Activated T-cell treated with anti-CD3 and anti-CD28 coated beads, Interleukin-2, amount 50 U/mL, for 1 hour (primary cell): ENCODE data around the gene WDR83.
"Not testable (repeated sequence)": the region's sequence is repeated elsewhere in the genome, so short reads cannot be mapped to it uniquely, and the experiment has no call there.

Source experiments
- DNase-seq: peaks from one replicate; pipeline ENCODE4 v3.0.0-alpha.2; 2020

The WDR83 gene, protein sequence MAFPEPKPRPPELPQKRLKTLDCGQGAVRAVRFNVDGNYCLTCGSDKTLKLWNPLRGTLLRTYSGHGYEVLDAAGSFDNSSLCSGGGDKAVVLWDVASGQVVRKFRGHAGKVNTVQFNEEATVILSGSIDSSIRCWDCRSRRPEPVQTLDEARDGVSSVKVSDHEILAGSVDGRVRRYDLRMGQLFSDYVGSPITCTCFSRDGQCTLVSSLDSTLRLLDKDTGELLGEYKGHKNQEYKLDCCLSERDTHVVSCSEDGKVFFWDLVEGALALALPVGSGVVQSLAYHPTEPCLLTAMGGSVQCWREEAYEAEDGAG

DNA sequence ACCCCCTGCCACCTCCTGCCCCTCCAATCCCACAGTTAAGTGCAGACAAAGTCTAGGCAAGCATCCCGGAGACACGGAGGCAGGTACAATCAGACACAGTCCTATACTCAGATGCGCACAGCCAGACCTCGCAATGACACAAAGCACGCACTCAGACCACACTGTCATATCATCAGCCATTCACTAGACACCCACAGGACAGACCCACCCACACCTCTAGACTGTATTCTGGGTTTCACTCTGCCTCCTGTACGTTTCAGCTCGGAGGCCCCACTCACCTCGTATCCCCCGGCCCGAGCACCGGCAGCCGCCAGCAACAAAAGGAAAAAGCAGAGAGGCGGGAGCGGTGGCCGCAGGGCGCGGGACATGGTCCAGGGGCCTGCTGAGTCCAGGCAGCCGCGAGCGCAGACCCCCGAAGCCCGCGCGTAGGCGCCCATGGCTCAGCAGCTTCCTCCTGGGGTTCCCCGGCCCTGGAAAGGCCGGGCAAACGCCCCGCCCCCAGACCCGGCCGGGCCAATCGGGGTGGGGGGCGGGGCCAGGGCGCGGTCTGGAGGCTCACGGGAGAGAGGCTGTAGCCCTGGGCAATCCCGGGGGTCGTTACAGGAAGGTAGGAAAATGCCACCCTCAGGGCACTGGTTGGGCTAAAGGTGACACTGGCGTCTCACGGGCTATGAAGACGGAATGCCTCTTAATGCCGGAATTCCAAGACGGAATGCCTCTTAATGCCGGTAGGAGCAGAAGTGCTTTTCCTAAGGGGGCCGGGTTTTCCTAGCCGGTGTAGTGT lies at the start of gene WDR83, which contains the start of gene MAN2B1:
WDR83 (plus strand) TSS at position 543 of the 784 bp plus-strand sequence. CDS start 2,984 bp downstream, outside the sequence.
MAN2B1 (minus strand) TSS at position 478 of the 784 bp plus-strand sequence; CDS start at position 437, 41 bp downstream.
- peak; percentile 82 for DNase-seq

DNA sequence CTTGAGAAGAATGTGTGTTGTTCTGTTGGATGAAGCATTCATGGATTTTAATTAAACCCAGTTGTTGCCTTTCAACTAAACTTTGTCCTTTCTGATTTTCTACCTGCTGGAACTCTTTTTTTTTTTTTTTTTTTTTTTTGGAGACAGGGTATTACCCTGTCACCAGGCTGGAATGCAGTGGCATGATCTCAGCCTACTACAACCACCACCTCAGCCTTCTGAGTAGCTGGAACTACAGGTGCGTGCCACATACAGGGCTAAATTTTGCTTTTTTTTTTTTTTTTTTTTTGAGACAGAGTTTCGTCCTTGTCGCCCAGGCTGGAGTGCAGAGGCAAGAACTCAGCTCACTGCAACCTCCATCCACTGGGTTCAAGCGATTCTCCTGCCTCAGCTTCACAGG lies 49.0 kb upstream of the WDR83 start:
- no peak for DNase-seq

DNA sequence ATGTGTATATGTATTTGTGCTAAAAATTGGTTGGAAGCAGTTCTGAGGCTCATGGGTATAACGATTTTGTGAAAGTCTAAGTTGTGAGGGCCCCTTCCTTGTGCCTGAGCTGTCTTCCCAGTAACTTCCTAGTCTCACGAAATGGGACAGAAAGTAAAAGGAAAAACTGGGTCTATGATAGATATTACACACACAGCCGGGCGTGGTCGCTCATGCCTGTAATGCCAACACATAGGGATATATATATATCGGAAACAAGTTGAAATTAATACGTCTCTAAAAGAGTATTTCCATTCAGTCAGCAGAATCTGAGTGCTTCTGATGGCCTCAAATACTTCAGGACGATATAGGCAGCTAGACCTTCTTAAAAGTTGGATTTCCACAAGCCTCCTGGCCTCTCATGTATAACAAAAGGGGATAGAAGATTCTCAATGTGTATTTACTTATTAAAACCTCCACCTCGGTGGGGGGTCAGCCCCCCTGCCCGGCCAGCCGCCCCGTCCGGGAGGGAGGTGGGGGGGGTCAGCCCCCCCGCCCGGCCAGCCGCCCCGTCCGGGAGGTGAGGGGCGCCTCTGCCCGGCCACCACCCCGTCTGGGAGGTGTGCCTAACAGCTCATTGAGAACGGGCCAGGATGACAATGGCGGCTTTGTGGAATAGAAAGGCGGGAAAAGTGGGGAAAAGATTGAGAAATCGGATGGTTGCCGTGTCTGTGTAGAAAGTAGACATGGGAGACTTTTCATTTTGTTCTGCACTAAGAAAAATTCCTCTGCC lies 45.2 kb upstream of the WDR83 start:
- DNase-seq: not testable (repeated sequence)

DNA sequence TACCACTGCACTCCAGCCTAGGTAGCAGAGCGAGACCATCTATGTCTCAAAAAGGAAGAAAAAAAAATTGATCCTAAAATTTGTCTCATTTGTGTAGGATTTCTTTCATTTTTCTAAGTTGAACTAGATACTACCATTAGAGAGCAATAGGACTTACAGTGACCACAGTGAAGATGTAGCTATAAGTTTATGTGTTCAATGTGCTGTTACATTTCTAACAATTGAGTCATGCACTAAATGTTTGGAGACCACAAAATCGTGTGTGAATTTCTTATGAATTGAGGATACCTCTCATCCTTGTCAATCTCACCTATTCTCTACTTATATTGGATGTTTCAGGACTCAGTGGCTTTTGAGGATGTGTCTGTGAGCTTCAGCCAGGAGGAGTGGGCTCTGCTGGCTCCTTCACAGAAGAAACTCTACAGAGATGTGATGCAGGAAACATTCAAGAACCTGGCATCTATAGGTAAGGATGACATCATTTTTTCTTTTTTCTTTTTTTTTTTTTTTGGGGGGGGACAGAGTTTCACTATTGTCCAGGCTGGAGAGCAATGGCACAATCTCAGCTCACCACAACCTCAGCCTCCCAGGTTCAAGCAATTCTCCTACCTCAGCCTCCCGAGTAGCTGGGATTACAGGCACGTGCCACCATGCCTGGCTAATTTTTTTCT lies 43.1 kb upstream of the WDR83 start:
- no peak for DNase-seq

DNA sequence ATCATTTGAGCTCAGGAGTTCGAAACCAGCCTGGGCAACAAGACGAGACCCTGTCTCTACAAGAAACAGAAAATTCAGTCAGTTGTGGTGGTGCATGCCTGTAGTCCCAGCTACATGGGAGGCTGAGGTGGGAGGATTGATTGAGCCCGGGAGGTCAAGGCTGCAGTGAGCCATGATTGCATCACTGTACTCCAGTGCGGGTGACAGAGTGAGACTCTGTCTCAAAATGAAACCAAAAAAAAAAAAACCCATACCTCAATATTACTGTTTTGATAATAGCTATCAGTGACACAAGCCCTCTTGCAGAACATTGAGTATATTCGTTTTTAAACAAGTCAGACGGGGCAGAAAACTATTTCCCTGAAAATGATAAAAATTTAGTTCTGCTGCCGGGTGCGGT lies 39.6 kb upstream of the WDR83 start:
- DNase-seq: no peak

DNA sequence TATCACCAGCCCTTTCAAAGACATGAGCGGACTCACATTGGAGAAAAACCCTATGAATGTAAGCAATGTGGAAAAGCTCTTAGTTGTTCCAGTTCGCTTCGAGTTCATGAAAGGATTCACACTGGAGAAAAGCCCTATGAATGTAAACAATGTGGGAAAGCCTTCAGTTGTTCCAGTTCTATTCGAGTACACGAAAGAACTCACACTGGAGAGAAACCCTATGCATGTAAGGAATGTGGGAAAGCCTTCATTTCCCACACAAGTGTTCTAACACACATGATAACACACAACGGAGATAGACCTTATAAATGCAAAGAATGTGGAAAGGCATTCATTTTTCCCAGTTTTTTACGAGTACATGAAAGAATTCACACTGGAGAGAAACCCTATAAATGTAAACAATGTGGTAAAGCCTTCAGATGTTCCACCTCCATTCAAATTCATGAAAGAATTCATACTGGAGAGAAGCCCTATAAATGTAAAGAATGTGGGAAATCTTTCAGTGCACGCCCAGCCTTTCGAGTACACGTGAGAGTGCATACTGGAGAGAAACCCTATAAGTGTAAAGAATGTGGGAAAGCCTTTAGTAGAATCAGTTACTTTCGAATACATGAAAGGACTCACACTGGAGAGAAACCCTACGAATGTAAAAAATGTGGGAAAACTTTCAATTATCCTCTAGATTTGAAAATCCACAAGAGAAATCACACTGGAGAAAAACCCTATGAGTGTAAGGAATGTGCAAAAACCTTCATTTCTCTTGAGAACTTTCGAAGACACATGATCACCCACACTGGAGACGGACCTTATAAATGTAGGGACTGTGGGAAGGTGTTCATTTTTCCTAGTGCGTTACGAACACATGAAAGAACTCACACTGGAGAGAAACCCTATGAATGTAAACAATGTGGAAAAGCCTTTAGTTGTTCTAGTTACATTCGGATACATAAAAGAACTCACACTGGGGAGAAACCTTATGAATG lies 38.3 kb upstream of the WDR83 start:
- DNase-seq: no peak

DNA sequence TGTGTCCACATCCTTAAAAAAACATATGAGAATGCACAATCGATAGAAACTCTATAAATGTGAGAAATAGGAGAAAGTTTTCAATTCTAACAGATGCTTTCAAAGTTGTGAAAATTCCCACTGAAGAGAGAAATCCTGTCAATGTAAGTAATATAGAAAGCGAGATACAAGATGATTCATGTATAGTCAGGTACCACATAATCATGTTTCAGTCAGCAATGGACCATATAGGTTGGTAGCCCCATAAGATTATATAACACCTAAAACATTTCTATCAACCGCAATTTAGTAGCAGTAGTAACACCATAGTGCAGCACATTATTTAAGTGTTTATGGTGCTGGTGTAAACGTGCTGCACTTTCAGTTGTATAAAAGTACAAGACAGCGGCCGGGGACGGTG lies 37.4 kb upstream of the WDR83 start:
- DNase-seq: no peak

DNA sequence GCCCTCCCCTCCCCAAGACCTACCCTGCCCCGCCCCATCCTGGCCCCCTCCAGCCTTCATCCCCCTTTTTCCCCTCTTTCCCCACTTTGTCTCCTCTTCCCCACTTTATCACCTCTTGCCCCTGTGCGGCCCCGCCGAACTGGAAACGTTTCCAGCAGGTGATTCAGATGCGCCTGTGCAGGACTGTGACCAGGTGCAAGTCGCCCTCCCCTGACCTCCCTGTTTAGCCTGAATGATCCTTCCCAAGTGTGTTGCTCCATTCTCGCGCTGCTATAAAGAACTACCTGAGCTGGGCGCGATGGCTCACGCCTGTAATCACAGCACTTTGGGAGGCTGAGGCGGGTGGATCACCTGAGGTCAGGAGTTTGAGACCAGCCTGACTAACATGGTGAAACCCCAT lies 30.0 kb upstream of the WDR83 start:
- no peak for DNase-seq

DNA sequence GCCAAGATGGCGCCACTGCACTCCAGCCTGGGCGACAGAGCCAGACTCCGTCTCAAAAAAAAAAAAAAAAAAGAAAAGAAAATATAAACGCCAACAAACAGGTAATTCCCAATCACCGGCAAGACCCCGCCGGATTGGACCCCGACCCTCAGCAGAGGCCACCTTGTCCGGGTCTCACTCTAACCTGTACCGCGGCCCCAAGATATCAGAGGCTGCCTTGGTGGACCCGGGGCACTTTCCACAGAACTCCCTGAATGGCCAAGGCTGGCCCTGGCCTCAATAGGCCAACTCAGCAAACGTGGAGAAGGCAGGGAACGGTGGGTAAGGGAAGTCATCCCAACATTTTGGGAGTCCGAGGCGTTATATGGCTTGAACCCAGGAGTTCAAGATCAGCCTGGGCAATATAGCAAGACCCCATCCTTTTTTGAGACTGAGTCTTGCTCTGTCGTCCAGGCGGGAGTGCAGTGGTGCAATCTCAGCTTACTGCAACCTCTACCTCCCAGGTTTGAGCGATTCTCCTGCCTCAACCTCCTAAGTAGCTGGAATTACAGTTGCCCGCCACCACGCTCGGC lies 27.9 kb upstream of the WDR83 start:
- no peak for DNase-seq

DNA sequence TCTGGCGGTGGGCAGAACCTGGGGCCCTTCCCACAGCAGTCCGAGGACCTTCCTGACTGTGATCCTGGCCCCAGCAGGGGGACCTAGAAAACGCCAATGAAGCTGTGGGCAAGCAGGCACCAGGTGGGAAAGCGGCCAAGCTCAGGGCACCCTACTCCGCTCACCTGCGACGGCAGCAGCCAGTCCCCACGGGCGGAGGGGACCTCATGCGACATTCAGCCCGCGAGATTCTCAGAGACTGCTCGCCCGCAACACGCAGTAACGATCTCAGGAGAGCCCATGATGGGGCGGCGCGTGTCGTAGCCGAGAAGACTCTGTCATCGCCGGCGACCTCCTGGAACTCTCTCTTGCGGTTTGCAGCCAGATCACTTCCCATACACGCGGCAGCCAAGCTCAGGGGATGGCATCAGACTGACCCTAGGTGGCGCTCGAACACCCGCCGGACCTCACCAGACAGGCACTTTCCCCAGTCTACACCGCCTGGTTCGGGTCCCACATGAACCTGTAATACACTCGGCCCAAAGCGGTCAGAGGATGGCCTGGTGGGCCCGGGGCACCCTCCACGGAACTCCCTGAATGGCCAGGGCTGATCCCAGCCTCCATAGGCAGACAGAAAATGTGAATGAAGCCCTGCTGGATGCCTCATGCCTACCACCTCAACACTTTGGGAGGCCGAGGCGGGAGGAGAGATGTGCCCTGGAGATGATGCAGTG lies 26.6 kb upstream of the WDR83 start:
- DNase-seq: peak; percentile 84

DNA sequence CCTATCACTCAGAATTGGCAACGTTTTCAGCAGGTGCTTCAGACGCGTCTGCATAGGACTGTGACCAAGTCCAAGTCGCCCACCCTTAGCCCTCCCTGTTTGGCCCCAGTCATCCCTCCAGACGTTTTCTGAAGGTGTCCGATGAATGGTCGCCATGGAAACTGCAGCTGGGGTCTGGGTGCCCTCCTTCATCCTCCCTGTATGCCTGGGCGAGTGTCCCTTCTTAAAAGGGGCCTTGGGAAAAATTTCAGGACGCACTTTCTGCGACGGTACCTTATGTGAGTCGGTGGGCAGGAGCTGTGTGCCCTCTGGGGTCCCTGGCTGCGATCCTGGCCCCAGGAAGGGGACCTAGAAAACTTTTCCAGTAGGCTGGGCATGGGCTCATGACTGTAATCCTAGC lies 25.2 kb upstream of the WDR83 start:
- no peak for DNase-seq

DNA sequence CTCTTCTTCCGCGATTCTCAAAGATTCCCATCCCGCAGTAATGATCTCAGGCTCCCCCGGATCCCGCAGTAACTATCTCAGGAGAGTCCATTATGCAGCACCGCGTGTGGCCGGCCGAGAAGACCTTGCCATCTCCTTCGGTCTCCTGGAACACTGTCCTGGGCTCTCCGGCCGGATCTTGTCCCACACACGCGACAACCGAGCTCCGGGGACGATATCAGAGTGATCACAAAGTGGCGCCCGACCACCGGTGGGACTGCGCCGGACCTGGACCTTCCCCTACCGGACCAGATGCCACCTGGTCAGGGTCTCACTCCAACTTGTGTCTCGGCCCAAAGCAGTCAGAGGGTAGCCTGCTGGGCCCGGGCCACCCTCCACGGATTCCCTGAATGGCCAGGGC lies 24.1 kb upstream of the WDR83 start:
- DNase-seq: no peak

DNA sequence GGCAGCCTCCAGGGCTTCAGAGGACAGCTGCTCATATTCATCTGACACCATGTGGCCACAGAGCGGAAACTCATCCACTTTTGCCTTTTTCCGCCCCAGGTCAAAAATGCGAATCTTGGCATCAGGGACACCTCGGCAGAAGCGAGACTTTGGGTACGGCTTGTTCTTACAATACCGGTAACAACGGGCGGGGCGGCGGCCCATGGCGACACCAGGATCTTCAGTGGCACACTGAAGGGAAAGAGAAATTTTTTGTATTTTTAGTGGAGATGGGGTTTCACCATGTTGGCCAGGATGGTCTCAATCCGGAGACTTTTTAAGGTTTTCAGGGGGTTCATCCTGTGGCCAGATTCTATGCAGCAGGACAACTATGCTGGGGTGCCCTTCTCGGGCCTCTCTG lies 22.9 kb upstream of the WDR83 start:
- DNase-seq: not testable (repeated sequence)

DNA sequence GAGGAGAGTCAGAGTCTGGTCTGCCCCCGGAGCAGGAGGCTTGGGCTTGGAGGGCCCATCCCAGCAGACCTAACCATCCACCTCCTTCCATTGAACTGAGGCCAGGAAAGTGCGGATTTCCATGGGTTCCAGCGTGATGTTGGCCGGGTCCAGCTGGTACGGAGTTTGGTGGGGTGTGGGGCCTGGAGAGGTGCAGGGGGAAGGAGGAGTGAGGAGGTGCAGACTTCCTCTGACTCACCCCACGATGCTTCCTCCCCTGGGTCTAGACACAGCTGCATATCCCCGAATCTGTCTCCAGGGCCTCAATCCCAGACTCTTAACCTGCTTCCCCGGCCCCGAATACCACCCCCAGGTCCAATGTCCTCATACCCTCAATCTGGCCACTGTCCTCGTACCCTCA lies 20.1 kb upstream of the WDR83 start:
- no peak for DNase-seq

DNA sequence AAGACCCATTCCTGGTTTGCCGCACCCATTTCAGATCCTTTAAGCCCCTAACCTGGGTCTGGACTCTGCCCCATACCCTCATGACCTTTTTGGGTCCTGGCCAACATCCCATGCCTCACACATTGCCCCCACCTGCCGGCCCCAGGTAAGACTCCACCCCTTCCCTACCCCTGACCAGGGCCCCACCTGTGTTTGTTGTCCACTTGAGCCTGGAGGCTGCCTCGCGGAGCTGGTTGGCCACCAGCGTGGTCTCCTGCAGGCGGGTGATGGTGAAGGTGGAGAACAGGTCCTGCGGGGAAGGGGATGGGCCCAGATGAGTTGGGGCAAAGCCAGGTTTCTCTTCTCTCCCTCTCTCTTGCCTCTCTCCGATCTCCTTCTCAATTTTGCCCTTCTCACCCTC lies 19.6 kb upstream of the WDR83 start:
- no peak for DNase-seq

DNA sequence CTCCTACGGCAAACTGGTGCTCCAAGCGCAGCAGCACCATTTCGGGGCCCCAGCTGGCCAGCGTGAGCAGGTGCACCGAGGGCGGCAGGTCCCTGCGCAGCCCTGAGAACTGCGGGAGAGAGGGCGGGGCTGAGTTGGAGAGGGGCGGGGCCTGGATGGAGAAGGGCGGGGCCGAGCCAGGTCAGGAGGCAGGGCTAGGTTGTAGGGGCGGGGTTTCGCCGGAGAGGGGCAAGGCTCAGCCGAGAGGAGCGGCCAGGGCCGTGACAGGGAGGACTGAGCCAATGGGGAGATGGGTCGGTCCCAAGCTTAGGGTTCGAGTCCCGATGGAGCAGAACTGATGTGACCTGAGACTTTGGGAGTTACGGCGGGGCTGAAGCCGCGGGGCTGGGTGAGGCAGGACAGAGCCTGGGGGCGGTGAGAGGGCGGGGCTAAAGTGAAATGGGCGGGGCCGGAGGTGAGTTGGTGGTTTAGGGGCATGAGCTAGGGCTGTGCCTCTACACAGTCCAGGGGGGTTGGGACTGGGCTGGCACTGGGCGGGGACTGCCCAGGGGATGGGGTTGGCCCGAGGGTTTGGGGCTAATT lies 19.0 kb upstream of the WDR83 start:
- peak; percentile 38 for DNase-seq

DNA sequence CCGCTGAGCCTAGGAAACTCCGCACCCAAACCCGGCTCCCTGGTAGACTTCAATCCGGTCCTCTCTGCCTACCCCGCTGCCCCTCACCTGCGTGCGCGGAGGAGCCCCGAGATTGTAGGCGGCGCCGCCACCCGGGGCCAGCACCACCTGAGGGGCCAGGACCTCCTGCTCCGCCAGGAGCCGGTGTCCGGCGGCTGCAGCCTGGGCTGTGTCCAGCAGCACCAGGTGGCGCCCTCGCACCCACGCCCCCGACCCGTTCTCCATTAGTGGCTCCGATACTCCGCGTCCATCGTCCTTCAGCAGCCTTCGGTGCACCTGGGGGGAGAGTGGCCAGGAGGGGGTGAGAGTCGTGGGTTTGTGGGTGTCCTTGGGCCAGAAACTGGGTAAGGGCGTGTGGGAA lies 18.5 kb upstream of the WDR83 start:
- no peak for DNase-seq

DNA sequence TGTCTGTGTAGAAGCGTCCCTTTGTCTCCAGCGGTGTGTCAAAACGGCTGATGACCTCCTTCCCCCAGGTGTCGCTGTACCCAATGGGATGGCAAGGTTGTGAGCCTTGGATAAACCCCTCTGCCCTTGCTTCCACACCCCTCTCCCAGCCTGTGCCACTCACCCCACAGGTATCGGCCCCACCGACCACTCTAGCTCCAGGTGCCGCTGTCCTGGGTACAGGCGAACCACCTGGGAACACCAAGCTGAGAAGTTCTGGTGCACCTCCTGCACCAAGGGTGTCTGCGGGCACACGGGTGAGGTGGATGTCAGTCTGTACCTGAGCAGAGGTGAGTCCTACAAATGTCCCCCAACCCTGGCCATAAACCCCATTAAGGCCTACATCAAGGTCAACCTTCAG lies 16.7 kb upstream of the WDR83 start:
- no peak for DNase-seq

DNA sequence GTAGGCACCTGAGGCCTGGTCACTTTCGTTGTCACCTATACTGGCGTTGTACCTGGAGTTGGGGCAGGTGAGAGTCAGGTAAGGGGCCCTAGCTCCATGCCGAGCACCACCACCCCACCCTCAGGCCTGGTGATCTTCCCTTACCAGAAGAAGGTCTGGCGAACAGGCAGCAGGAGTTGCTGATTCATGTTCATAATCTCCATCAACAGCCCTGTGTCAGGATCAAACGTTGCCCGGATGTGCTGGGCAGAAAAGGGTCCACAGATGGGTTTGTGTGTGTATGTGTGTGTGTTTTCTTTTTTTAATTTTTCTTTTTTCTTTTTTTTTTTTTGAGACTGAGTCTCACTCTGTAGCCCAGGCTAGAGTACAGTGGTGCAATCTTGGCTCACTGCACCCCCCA lies 14.4 kb upstream of the WDR83 start:
- DNase-seq: no peak

DNA sequence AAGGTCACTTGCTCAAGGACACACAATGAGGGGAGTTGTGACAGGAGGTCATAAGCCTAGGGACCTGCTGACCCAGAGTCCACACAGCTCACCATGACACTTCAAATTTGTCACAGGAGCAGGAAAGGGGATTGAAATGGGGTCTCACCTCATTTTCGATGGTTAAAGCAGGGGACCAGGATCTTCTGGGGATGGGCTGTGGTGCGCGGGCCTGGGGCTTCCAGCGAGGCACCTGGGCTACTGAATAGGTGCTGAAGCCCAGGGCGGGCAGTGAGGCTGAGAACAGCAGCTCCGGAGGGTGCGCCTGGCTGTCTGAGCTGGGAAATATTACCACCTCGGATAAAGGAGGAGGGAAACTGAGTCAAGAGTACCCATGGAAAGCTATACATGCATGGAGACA lies 11.1 kb upstream of the WDR83 start:
- no peak for DNase-seq
